Inferior parietal cortex (tissue), 1 donor: ENCODE measurements around the gene KIR2DL1.
"Not testable (repeated sequence)": the region's sequence is repeated elsewhere in the genome, so short reads cannot be mapped to it uniquely, and the experiment has no call there.

Source experiments
- DNase-seq: peaks from one replicate; pipeline ENCODE4 v3.0.0-alpha.2; 2016; ENCODE audit errors: extremely low spot score

KIR2DL1 gene

DNA sequence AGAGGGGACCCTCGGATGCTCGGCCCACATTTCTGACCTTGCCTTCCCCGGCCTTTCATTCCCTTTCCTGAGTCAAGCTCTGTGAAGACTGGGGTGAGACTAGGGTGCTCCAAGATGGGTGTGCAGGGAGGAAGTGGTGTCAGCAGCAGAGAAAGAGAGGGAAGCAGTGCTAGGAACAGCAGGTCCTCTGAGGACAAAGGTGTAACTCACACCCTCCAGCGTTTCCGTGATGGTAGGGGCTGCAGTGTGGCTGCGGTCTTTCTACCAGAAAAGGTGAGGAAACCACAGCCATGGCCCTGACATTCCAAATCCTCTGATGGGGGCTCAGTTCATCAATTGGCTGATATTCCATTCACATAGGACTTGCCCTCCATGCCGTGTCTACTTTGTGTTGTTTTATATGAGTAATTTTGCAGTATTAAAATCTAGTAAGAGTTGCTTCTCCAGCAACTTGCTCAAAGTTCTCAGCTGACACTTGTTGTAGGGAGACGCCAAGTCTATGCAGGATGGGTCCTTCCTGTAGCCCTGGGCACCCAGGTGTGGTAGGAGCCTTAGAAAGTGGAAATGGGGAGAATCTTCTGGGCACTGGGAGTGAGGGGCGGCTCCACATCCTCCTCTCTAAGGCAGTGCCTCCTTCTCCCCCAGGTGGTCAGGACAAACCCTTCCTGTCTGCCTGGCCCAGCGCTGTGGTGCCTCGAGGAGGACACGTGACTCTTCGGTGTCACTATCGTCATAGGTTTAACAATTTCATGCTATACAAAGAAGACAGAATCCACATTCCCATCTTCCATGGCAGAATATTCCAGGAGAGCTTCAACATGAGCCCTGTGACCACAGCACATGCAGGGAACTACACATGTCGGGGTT is 48.3 kb downstream of the KIR2DL1 start:
- no peak for DNase-seq

DNA sequence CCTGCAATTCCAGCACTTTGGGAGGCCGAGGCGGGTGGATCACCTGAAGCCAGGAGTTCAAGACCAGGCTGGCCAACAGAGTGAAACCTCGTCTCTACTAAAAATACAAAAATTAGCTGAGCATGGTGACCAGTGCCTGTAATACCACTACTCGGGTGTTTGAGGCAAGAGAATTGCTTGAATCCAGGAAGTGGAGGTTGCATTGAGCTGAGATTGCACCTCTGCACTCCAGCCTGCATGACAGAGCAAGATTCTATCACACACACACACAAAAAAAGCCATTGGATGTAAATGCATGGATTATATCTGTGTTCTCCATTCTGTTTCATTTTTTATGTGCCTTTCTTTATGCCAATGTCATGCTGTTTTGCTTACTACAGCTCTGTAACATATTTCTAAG is 54.8 kb downstream of the KIR2DL1 start:
- not testable (repeated sequence) for DNase-seq

DNA sequence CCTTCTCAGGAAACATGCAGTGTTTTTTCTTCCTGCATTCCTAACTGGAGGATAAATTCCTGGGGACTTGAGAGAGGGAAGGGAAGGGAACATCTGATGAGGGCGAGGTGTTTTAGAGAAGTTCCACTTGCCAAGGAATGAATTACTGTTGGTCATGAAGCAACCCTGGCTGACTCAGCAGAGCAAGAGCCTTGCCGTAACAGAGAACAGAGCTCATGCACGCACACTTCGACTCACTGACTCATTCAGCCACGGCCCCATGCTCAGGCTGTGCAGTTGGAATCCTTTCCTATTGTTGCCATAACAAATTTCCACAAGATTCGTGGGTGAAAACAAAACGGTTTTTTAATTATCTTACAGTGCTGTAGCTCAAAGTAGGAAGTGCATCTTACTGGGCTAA is 55.7 kb downstream of the KIR2DL1 start:
- DNase-seq = not testable (repeated sequence)

DNA sequence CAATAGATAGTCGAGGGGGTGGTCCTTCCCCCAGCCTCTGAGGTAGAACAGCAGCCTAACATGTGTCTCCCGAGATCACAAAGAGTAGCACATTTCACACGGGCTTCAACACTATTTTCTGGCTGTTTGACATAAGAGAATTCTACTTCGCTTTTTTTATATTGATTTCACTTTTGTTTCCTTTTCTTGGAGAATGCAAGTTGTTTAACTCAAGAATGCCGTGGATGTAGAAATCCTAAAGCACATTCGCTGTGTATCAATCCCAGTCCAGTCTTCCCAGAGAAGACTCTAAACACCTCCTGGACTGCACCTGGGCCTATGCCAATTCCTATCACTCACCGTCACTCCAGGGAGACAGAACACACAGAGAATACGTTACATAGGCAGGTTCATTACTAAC is 58.5 kb downstream of the KIR2DL1 start:
- DNase-seq = not testable (repeated sequence)

DNA sequence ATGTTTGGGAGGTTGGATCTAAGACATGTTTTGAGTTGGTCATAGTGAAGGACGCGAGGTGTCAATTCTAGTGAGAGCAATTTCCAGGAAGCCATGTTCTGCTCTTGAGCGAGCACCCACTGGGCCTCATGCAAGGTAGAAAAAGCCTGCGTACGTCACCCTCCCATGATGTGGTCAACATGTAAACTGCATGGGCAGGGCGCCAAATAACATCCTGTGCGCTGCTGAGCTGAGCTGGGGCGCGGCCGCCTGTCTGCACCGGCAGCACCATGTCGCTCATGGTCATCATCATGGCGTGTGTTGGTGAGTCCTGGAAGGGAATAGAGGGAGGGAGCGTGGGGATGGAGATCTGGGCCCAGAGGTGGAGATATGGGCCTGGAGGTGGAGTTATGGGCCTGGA is 62.9 kb downstream of the KIR2DL1 start, which contains the start of gene KIR2DS4:
Gene KIR2DS4, plus strand, starts transcription at position 181 of the 400 bp plus-strand sequence.
- not testable (repeated sequence) for DNase-seq
